ENCODE results near the gene SLX4.
"Not testable (repeated sequence)": the region's sequence is repeated elsewhere in the genome, so short reads cannot be mapped to it uniquely, and the experiment has no call there.

The SLX4 gene

GRCh38 chr16:3640632-3641501, 29.5 kb upstream of the SLX4 start:
- DNase-seq, result no peak

GRCh38 chr16:3640207-3640606, 28.8 kb upstream of the SLX4 start:
- DNase-seq, result no peak

GRCh38 chr16:3638916-3639644, 27.7 kb upstream of the SLX4 start:
- DNase-seq, result no peak

- no peak for DNase-seq
These were observed 26.0 kb upstream of the SLX4 start for GRCh38 chr16:3637371-3637923.

- no peak for DNase-seq
These were observed 14.7 kb upstream of the SLX4 start for GRCh38 chr16:3625911-3626732.

GRCh38 chr16:3625331-3625730, 13.9 kb upstream of the SLX4 start:
- DNase-seq, result no peak

- no peak for DNase-seq
These were observed 12.2 kb upstream of the SLX4 start for GRCh38 chr16:3623642-3624041.

- no peak for DNase-seq
These were observed 7.3 kb upstream of the SLX4 start for GRCh38 chr16:3618769-3619141.

- DNase-seq, result no peak
These were observed 1.4 kb upstream of the SLX4 start for GRCh38 chr16:3612510-3613466.

- DNase-seq, result no peak
These were observed 684 bp downstream of the SLX4 start for GRCh38 chr16:3610698-3611145.

GRCh38 chr16:3609895-3610697, 1.3 kb downstream of the SLX4 start:
- DNase-seq, result no peak

GRCh38 chr16:3608976-3609375, 2.4 kb downstream of the SLX4 start:
- not testable (repeated sequence) for DNase-seq

GRCh38 chr16:3608069-3608468, 3.3 kb downstream of the SLX4 start:
- no peak for DNase-seq

- no peak for DNase-seq
These were observed 3.8 kb downstream of the SLX4 start for GRCh38 chr16:3607634-3608033.

- no peak for DNase-seq
These were observed 4.2 kb downstream of the SLX4 start for GRCh38 chr16:3607161-3607560.

- no peak for DNase-seq
These were observed 5.0 kb downstream of the SLX4 start for GRCh38 chr16:3606441-3606840.

- DNase-seq, result no peak
These were observed 9.1 kb downstream of the SLX4 start for GRCh38 chr16:3602320-3602653.

GRCh38 chr16:3601614-3602319, 9.6 kb downstream of the SLX4 start:
- DNase-seq, result no peak

GRCh38 chr16:3599922-3600321, 11.5 kb downstream of the SLX4 start:
- DNase-seq, result no peak

- DNase-seq, result no peak
These were observed 12.3 kb downstream of the SLX4 start for GRCh38 chr16:3599121-3599520.
